ENCODE data around the gene FCAMR.

Gene FCAMR

GRCh38 chr1:206963119-206963712 lies 7.0 kb downstream of the FCAMR start:
- DNase-seq (ENCODE audit: low read depth, low spot score), result no peak
- no peak overlapping the region for H3K4me3 ChIP-seq (ENCODE audit: low read length)

- DNase-seq (ENCODE audit: low read depth, low spot score), result peak; percentile 12
- no peak overlapping the region for H3K4me3 ChIP-seq (ENCODE audit: low read length)
Observed at GRCh38 chr1:206962272-206962671, 8.0 kb downstream of the FCAMR start.

GRCh38 chr1:206961668-206962067 lies 8.6 kb downstream of the FCAMR start:
- no peak overlapping the region for H3K4me3 ChIP-seq (ENCODE audit: low read length)
- no peak for DNase-seq (ENCODE audit: low read depth, low spot score)

DNA sequence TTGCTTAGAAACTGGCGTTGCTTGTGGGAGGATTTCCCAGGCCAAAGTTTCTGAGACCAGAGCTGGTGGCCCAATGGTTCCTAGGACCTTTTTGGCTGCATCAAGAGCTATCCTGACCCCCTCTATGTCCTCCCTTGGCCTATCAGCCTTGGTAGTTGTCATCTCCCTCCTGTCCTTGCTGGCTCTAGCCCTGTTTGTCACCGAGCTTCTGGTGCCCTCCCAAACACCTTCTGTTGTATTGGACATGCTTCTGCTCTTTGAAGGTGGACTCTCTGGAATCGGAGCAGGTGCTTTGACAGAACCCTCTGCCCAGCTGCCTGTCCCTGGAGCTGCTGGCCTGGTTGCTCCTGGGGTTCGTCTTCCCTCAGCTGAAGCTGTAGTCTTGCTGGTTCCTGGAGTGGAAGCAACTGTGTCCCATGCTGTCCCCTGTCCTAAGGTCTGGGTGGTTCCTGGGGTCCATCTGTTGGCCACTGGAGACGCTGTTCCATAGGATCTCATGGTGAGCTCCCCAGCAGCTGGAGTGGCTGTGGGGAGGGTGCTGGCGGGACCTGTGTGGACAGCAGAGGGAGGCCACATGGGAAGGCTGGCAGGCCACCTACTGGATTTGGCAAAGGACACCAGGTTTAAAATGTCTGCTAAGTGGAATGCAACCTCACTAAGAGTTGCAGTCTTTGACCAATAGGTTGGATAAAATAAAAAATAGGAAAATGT lies 9.4 kb downstream of the FCAMR start:
- H3K4me3 ChIP-seq (ENCODE audit: low read length), result no peak overlapping the region

GRCh38 chr1:206958144-206958543 lies 12.1 kb downstream of the FCAMR start:
- H3K4me3 ChIP-seq (ENCODE audit: low read length), result no peak overlapping the region
- DNase-seq (ENCODE audit: low read depth, low spot score), result no peak

More for the DNA sequence above, 9.4 kb downstream of the FCAMR start:
- no peak for DNase-seq (ENCODE audit: low read depth, low spot score)

DNA sequence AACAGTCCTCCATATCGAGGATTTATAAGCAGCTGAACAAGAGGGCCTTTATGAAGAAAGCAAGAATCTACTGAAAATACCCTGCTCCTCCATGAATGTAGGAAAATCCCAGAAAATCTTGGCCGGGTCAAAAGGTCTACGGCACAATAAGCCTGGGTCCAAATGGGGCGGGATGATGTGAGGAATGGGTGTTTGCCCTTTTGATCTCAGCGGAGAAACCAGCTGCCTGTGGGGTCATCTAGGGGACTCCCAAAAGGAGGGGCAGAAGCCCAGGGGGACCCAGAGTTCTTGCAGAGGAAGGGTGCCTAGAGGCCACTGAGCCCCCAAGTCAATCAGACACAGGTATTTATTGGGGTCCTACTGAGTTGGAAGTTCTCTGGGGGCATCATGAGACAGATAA lies 12.6 kb downstream of the FCAMR start:
- H3K4me3 ChIP-seq (ENCODE audit: low read length), result no peak overlapping the region
- no peak for DNase-seq (ENCODE audit: low read depth, low spot score)

DNA sequence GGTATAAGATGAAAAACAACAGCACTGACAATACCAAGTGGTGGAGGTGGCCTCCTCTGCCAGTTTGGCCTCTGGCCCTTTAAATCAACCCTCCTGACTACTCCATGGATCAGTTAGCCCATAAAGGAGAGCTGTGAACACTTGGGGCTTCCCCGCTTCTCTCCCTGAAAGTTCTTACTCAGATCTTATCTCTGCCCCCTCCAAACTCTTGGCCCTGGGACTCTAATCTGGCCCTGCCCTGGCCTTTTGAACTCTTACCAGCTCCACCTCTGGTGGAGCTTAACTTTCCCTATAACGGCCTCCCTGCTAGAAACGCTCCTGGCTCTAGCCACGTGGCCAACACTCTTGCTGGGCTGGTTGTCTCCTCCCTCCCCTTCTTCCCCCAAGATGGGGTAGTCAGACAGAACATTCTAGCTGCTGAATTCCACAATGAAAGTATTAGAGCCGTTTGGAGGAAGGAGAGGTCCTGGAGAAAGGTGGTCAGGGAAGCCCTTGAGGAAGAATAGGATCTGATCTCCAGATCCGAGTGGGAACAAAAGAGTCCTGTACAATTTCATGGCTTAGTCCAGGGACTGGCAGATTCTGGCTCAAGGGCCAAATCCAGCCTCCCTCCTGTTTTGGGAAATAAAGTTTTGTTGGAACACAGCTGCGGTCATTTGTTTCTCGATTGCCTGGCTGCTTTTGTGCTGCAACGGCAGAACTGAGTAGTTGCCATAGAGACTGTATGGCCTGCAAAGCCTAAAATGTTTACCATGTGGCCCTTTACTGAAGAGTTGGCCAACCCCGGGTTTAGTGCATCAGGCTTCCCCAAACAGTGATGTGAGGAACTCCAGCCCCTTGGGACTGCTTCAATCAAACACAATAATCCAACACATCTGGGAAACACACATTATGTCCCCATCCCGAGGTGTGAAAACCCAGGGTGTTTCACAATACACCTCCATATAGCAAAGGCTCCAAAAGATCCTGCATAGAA lies 14.5 kb downstream of the FCAMR start:
- no peak for DNase-seq (ENCODE audit: low read depth, low spot score)

GRCh38 chr1:206954459-206955342 lies 15.6 kb downstream of the FCAMR start:
- no peak overlapping the region for H3K4me3 ChIP-seq (ENCODE audit: low read length)
- DNase-seq (ENCODE audit: low read depth, low spot score), result no peak

More for the DNA sequence above, 14.5 kb downstream of the FCAMR start:
- H3K4me3 ChIP-seq (ENCODE audit: low read length), result no peak overlapping the region

DNA sequence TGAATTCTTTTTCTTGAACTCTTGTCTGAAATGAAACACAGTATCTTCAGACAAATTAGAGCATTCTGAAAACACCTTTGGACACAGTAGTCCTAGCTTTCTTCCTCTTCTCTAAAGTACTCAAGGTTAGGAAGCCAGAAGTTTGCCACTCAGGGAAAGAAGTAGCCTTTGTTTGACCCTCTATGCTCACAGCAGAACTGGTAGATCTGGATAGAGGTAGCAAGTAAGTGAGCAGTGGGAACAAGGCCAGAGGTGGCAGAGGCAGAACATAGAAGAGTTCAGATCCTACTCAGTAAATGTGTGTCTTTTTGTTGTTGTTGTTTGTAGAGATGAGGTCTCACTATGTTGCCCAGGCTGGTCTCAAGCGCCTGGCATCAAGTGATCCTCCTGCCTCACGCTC lies 16.6 kb downstream of the FCAMR start:
- H3K4me3 ChIP-seq (ENCODE audit: low read length), result no peak overlapping the region
- no peak for DNase-seq (ENCODE audit: low read depth, low spot score)

DNA sequence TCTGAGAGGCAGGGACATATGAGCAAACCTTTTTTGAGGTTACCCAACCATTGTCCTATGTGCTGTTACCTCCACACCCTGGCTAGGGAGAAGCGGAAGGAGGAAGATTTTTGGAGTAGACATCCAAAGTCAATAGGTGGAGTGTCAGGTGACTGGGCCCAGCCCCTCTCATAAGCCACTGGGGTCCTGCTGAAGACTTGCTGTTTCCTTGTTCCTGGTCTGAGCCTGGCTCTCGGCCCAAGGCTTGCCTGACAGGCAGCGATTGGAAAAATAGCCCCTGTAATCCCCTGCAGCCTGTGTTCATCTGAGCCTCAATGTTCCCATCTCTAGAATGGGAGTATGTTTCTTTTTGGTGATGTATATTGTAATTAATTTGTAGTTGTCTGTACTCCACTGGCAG lies 17.1 kb downstream of the FCAMR start:
- H3K4me3 ChIP-seq (ENCODE audit: low read length), result no peak overlapping the region
- DNase-seq (ENCODE audit: low read depth, low spot score), result no peak

- DNase-seq (ENCODE audit: low read depth, low spot score), result no peak
- H3K4me3 ChIP-seq (ENCODE audit: low read length), result no peak overlapping the region
Observed at GRCh38 chr1:206952171-206952570, 18.1 kb downstream of the FCAMR start.

DNA sequence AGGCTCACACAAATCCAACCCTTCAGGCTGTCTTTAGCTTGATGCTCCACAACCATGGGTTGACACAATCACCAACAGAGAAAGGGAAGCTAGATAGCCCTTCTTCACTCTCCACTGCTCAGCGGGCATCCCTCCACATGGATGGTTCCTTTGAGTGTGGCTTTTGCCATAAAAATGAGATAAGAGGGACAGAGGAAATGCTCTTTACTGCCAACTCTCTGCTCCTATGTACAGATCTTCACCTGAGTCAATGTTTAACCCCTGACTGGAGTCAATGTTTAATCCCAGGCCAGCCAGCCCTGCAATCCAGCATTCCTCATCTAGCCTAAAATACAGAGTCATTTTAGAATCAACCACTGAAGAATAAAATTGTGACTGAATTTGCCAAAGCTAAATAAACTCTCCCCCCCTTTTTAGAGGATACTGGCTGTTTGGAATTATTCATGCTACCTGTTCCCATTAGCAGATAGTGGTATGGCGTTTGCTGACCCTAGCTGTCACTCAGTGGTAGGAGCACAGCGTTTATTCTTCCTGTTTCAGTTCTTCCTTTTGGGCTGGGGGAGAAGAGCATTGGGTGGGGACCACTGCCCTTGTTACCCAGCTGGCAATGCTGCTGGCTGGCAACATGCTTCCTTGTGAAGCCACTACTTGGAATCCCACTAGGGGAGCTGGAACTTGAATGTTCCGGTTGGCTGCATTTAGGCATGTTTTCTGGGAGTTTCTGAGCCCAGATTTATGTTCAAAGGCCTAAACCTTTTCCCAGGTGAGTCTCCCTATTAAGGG lies 18.8 kb downstream of the FCAMR start:
- no peak for DNase-seq (ENCODE audit: low read depth, low spot score)
- H3K4me3 ChIP-seq (ENCODE audit: low read length), result no peak overlapping the region

GRCh38 chr1:206949641-206950040 lies 20.6 kb downstream of the FCAMR start:
- H3K4me3 ChIP-seq (ENCODE audit: low read length), result no peak overlapping the region
- DNase-seq (ENCODE audit: low read depth, low spot score), result no peak

GRCh38 chr1:206949208-206949607 lies 21.1 kb downstream of the FCAMR start:
- no peak overlapping the region for H3K4me3 ChIP-seq (ENCODE audit: low read length)
- DNase-seq (ENCODE audit: low read depth, low spot score), result no peak

DNA sequence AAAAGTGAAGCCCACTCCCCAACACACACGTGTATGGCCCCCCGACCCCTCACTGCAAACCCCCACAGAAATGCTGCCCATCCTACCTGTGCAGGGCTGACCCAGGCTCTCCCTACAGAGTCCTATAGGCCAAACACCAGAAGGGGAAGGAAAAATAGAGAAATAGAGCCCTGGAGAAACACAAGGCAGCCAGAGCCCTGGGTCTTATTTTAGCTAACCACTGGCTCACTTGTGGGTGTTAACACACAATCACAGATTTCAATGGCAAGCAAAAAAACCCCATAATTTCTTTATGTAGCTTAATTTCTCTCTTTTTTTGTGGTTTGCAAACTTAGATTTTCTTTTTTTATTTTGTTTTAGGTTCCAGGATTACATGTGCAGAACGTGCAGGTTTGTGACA lies 23.0 kb downstream of the FCAMR start:
- H3K4me3 ChIP-seq (ENCODE audit: low read length), result no peak overlapping the region

GRCh38 chr1:206946261-206946660 lies 24.0 kb downstream of the FCAMR start, which contains the start of gene PIGR:
TSS of gene PIGR (minus strand) at chr1:206946466. CDS start at chr1:206940531, 5,935 bp downstream.
- DNase-seq (ENCODE audit: low read depth, low spot score), result no peak
- H3K4me3 ChIP-seq (ENCODE audit: low read length), result no peak within 1 kb of the TSS

More for the DNA sequence above, 23.0 kb downstream of the FCAMR start:
- DNase-seq (ENCODE audit: low read depth, low spot score), result no peak

GRCh38 chr1:206945779-206946178 lies 24.5 kb downstream of the FCAMR start:
- no peak for DNase-seq (ENCODE audit: low read depth, low spot score)
- no peak overlapping the region for H3K4me3 ChIP-seq (ENCODE audit: low read length)

- H3K4me3 ChIP-seq (ENCODE audit: low read length), result no peak overlapping the region
- no peak for DNase-seq (ENCODE audit: low read depth, low spot score)
Observed at GRCh38 chr1:206944703-206945102, 25.6 kb downstream of the FCAMR start.
